SK-N-SH (cell line): ENCODE measurements around the gene GK. TPM values are rescaled to one million over a fixed set of nuclear protein-coding genes. Genes with fewer than 3 reads are reported as not detected.

ENCODE experiments used
- CTCF ChIA-PET: fragments of 300-600, 350-600 bp; formaldehyde crosslinking; extraction: SDS; loops from one replicate; lab custom pipeline; 2021; lab: Yijun Ruan, JAX
- POLR2A ChIA-PET: fragments of 350-600 bp; sonication (Branson Sonifier 250); formaldehyde crosslinking; extraction: SDS; loops from one replicate; lab custom pipeline; 2020; ENCODE audit warnings: antibody characterized with exemption, inconsistent platforms; lab: Yijun Ruan, JAX
- DNase-seq: peaks from one replicate; pipeline ENCODE4 v3.0.0; 2012
- H2AFZ ChIP-seq: fragments of 200-600 bp; sonication (generic); 2 replicates; pipeline ENCODE4 v1.8.1; 2016; ENCODE audit warnings: antibody characterized with exemption, mild to moderate bottlenecking, low read depth
- H3F3A ChIP-seq: fragments of 200-600 bp; sonication (generic); replicated peaks from 2 replicates; pipeline ENCODE3; 2016; ENCODE audit warnings: antibody characterized with exemption, mild to moderate bottlenecking; ENCODE audit not compliant: insufficient read depth
- H3K27ac ChIP-seq, 2 experiments: fragments of 200-500 bp in 1 of 2; fragments of 200-600 bp in 1 of 2; sonication (Bioruptor generic) in 1 of 2; sonication (generic), shearing (Covaris generic) in 1 of 2; 2 replicates each; pipeline versions ENCODE4 v1.5.1 to v1.6.1; 2014 to 2016; ENCODE audit warnings: low read depth in 2 of 2, inconsistent platforms in 1 of 2, low read length in 1 of 2, mild to moderate bottlenecking in 1 of 2, mixed read lengths in 1 of 2
- H3K27me3 ChIP-seq: fragments of 200-600 bp; sonication (generic), shearing (Covaris generic); 2 replicates; pipeline ENCODE4 v1.6.1; 2016; ENCODE audit warnings: mixed run types; ENCODE audit not compliant: insufficient read depth
- H3K36me3 ChIP-seq, 2 experiments: fragments of 200-500 bp in 1 of 2; fragments of 200-600 bp in 1 of 2; sonication (Bioruptor generic) in 1 of 2; sonication (generic) in 1 of 2; replicated peaks in 1 of 2; 2 replicates each; pipeline versions ENCODE3 to v1.5.1; 2014 to 2016; ENCODE audit warnings: low read length in 1 of 2, mild to moderate bottlenecking in 1 of 2; ENCODE audit not compliant: insufficient read depth in 2 of 2, control insufficient read depth in 1 of 2
- H3K4me1 ChIP-seq, 2 experiments: fragments of 200-500 bp in 1 of 2; fragments of 200-600 bp in 1 of 2; sonication (Bioruptor generic) in 1 of 2; sonication (generic), shearing (Covaris generic) in 1 of 2; 2 replicates each; pipeline versions ENCODE4 v1.5.1 to v1.6.1; 2014 to 2016; ENCODE audit warnings: low read depth in 1 of 2, low read length in 1 of 2, mixed run types in 1 of 2; ENCODE audit not compliant: insufficient read depth in 2 of 2, control insufficient read depth in 1 of 2
- H3K4me2 ChIP-seq: fragments of 200-600 bp; sonication (generic), shearing (Covaris generic); 2 replicates; pipeline ENCODE4 v1.6.1; 2017; ENCODE audit warnings: mixed run types
- H3K4me3 ChIP-seq, 2 experiments: fragments of 200-500 bp in 1 of 2; fragments of 200-600 bp in 1 of 2; sonication (Bioruptor generic) in 1 of 2; sonication (generic), shearing (Covaris generic) in 1 of 2; 2 replicates each; pipeline versions ENCODE4 v1.5.1 to v1.8.1; 2014 to 2016; ENCODE audit warnings: low read depth in 2 of 2, inconsistent platforms in 1 of 2, low read length in 1 of 2, mild to moderate bottlenecking in 1 of 2, mixed read lengths in 1 of 2, moderate library complexity in 1 of 2
- H3K79me2 ChIP-seq: fragments of 200-600 bp; sonication (generic); 2 replicates; pipeline ENCODE4 v1.8.1; 2017; ENCODE audit warnings: mild to moderate bottlenecking; ENCODE audit not compliant: insufficient read depth
- H3K9ac ChIP-seq: fragments of 200-600 bp; sonication (generic); 2 replicates; pipeline ENCODE4 v1.6.1; 2017; ENCODE audit warnings: mixed run types
- H3K9me2 ChIP-seq: fragments of 200-600 bp; sonication (generic); 2 replicates; pipeline ENCODE4 v1.6.1; 2017; ENCODE audit warnings: mixed run types
- H3K9me3 ChIP-seq: fragments of 200-600 bp; sonication (generic); 2 replicates; pipeline ENCODE4 v1.6.1; 2017; ENCODE audit warnings: mixed run types, mild to moderate bottlenecking, moderate library complexity
- H4K20me1 ChIP-seq: fragments of 200-600 bp; sonication (generic); 2 replicates; pipeline ENCODE4 v1.6.1; 2017; ENCODE audit warnings: mild to moderate bottlenecking, mixed run types; ENCODE audit not compliant: insufficient read depth
- ELF1 ChIP-seq: IDR thresholded peaks from 2 replicates; pipeline ENCODE4 v1.4.0; 2012
- EP300 ChIP-seq, 2 experiments: IDR thresholded peaks; 2 replicates each; pipeline versions ENCODE4 v1.4.0 to v1.6.1; 2012; ENCODE audit warnings: borderline replicate concordance in 1 of 2, low read depth in 1 of 2, low read length in 1 of 2
- FOSL2 ChIP-seq: IDR thresholded peaks from 2 replicates; pipeline ENCODE4 v1.4.0; 2012; ENCODE audit warnings: low read depth, mild to moderate bottlenecking, moderate library complexity, borderline replicate concordance
- FOXJ3 ChIP-seq: sonication (generic); formaldehyde crosslinking; IDR thresholded peaks from 2 replicates; pipeline ENCODE4 v1.5.1; 2020; ENCODE audit warnings: mild to moderate bottlenecking, missing genetic modification reagents
- GATA2 ChIP-seq: sonication (generic); formaldehyde crosslinking; IDR thresholded peaks from 2 replicates; pipeline ENCODE4 v1.5.0; 2020; ENCODE audit warnings: mild to moderate bottlenecking, missing genetic modification reagents
- JUND ChIP-seq: IDR thresholded peaks from 2 replicates; pipeline ENCODE4 v1.4.0; 2012
- MAX ChIP-seq: IDR thresholded peaks from 2 replicates; pipeline ENCODE4 v1.4.0; 2012; ENCODE audit warnings: low read depth
- MXI1 ChIP-seq: IDR thresholded peaks from 2 replicates; pipeline ENCODE4 v1.6.1; 2012; ENCODE audit warnings: mild to moderate bottlenecking, low read depth, low read length, improper control_type of control experiment
- RAD21 ChIP-seq: IDR thresholded peaks from 2 replicates; pipeline ENCODE4 v1.6.1; 2012; ENCODE audit warnings: mild to moderate bottlenecking, low read length
- RCOR1 ChIP-seq: fragments of 150-350 bp; IDR thresholded peaks from 2 replicates; pipeline ENCODE4 v1.6.1; 2017; ENCODE audit warnings: antibody characterized with exemption, low read length
- RFX5 ChIP-seq: IDR thresholded peaks from 2 replicates; pipeline ENCODE4 v1.6.1; 2012; ENCODE audit warnings: mild to moderate bottlenecking, improper control_type of control experiment, low read length
- TCF12 ChIP-seq: IDR thresholded peaks from 2 replicates; pipeline ENCODE4 v1.4.0; 2012
- WGBS: methylation state at CpG from one replicate; pipeline ENCODE4 v1.1.6; 2017; ENCODE audit warnings: low lambda C conversion rate; 5-methylcytosine and 5-hydroxymethylcytosine counted together
- polyA plus RNA-seq, 3 experiments: library from polyadenylated mRNA; depleted of rRNA; stranded (reverse); fragments of >200 nt; gene quantifications; 2 replicates each; pipeline ENCODE4 v1.2.3, GENCODE V29; 2012
- TF ChIP-seq, protein P1 (sequence below): fragments of 150-350 bp; IDR thresholded peaks from 2 replicates; pipeline ENCODE4 v1.6.1; 2016; ENCODE audit warnings: mild to moderate bottlenecking, low read depth, low read length

GK gene
- polyA plus RNA-seq (2012; rRNA removed) = 2.2 and 3.1 TPM in 2 replicates
- 2.6 and 2.8 TPM in 2 replicates for polyA plus RNA-seq (2012; cell fraction: cytosol; rRNA removed)
- 2.2 and 4.8 TPM in 2 replicates for polyA plus RNA-seq (2012; cell fraction: nucleus; rRNA removed)

GRCh38 chrX:30653415-30654131 lies at the start of gene GK:
Gene GK (plus strand): TSS chrX:30653423. CDS start chrX:30653538, 115 bp downstream.
- 14% methylated on average over 21 of the region's 53 CpGs for WGBS
- peak within 1 kb of the TSS; percentile 76 for H3K4me2 ChIP-seq

GRCh38 chrX:30607155-30607554 lies 46.1 kb upstream of the GK start:
- H3K36me3 ChIP-seq = no peaks in the 10 kb centered on the region
- H3K4me2 ChIP-seq = no peak overlapping the region
- H3K9me3 ChIP-seq = no peaks in the 10 kb centered on the region
- no peaks in the 10 kb centered on the region for H3K9me2 ChIP-seq
- H3K79me2 ChIP-seq = no peaks in the 10 kb centered on the region
- no peak overlapping the region for H3K9ac ChIP-seq
- H2AFZ ChIP-seq = no peak overlapping the region
- no peaks in the 10 kb centered on the region for H4K20me1 ChIP-seq
- DNase-seq = no peak
- H3K27ac ChIP-seq = no peak overlapping the region
- no peaks in the 10 kb centered on the region; the same call in 1 of the 2 replicates for H3K27me3 ChIP-seq
- H3F3A ChIP-seq = peaks cover 4% of the 10 kb centered on the region
- ChIA-PET CTCF (no interaction called here), POLR2A (no interaction called here)
- no peaks in the 10 kb centered on the region for H3K4me1 ChIP-seq
- TF ChIP-seq, protein P1, sequence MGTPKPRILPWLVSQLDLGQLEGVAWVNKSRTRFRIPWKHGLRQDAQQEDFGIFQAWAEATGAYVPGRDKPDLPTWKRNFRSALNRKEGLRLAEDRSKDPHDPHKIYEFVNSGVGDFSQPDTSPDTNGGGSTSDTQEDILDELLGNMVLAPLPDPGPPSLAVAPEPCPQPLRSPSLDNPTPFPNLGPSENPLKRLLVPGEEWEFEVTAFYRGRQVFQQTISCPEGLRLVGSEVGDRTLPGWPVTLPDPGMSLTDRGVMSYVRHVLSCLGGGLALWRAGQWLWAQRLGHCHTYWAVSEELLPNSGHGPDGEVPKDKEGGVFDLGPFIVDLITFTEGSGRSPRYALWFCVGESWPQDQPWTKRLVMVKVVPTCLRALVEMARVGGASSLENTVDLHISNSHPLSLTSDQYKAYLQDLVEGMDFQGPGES = no peak
- no peak for TF ChIP-seq GATA2
- TF ChIP-seq TCF12 = no peak
- no peak overlapping the region for H3K4me3 ChIP-seq
- 0% methylated on average over 1 of the region's 1 CpG for WGBS

More at GRCh38 chrX:30653415-30654131, at the start of gene GK:
- H4K20me1 ChIP-seq = no peaks in the 10 kb centered on the region
- no peak for TF ChIP-seq FOSL2
- TF ChIP-seq MAX = no peak
- no peak for TF ChIP-seq RAD21
- no peak for TF ChIP-seq MXI1
- no peak for TF ChIP-seq FOXJ3 (CRISPR knock-in tag)
- no peak for TF ChIP-seq RFX5
- no peak for TF ChIP-seq RCOR1
- no peak for TF ChIP-seq ELF1
- no peak for TF ChIP-seq EP300 (IDR thresholded peaks at IDR 0.05; ENCODE audit: borderline replicate concordance in 1 of 2, low read depth in 1 of 2, low read length in 1 of 2)
- TF ChIP-seq TCF12 = no peak
- TF ChIP-seq JUND = no peak
- DNase-seq = peak; percentile 48
- no peaks in the 10 kb centered on the region; a peak in 1 of 4 replicates for H3K4me1 ChIP-seq
- no peaks in the 10 kb centered on the region for H3F3A ChIP-seq
- H2AFZ ChIP-seq = peak within 1 kb of the TSS; percentile 79; the same call in 1 of the 2 replicates
- H3K9ac ChIP-seq = peak within 1 kb of the TSS; percentile 60; the same call in 1 of the 2 replicates
- H3K79me2 ChIP-seq = no peaks in the 10 kb centered on the region
- H3K36me3 ChIP-seq = no peaks in the 10 kb centered on the region
- POLR2A ChIA-PET = no interaction called here
- H3K9me3 ChIP-seq = no peaks in the 10 kb centered on the region
- no peaks in the 10 kb centered on the region; the same call in 1 of the 2 replicates for H3K9me2 ChIP-seq
- H3K27ac ChIP-seq = peak within 1 kb of the TSS; percentile 43 to 47; a peak in 2 of 4 replicates
- peak within 1 kb of the TSS; percentile 62 to 65 for H3K4me3 ChIP-seq
- no peaks in the 10 kb centered on the region for H3K27me3 ChIP-seq
- CTCF ChIA-PET = interaction anchor here (0.7 to 1.4 kb wide), 3 partner anchors 18 to 140 kb away, joined by 3 to 4 read pairs (median 3); no protein-coding TSS in a partner anchor
